Neural cell (in vitro differentiated cells): ENCODE measurements around the gene WNT7A. TPM values are rescaled to one million over a fixed set of nuclear protein-coding genes. Genes with fewer than 3 reads are reported as not detected.

Source experiments
- H2AFZ ChIP-seq: fragments of 200-600, 300-800 bp; sonication (generic), shearing (Covaris generic); 2 replicates; pipeline ENCODE4 v1.6.0; 2014; ENCODE audit warnings: low read depth, mild to moderate bottlenecking, antibody characterized with exemption, low read length, moderate library complexity
- H3F3A ChIP-seq: fragments of 200-600 bp; shearing (Covaris generic); 2 replicates; pipeline ENCODE4 v1.6.1; 2016; ENCODE audit warnings: mild to moderate bottlenecking, moderate library complexity, mixed read lengths, antibody characterized with exemption, low read length; ENCODE audit not compliant: insufficient read depth, poor library complexity, severe bottlenecking
- H3K27ac ChIP-seq: fragments of 200-600, 300-800 bp; sonication (generic), shearing (Covaris generic); 2 replicates; pipeline ENCODE4 v1.5.1; 2014; ENCODE audit warnings: mild to moderate bottlenecking, low read length, moderate library complexity
- H3K27me3 ChIP-seq: fragments of 300-800, 200-600 bp; sonication (generic), shearing (Covaris generic); 2 replicates; pipeline ENCODE4 v1.6.0; 2014; ENCODE audit warnings: mild to moderate bottlenecking, low read depth, low read length, moderate library complexity; ENCODE audit not compliant: insufficient read depth
- H3K36me3 ChIP-seq: fragments of 300-800, 200-600 bp; sonication (generic), shearing (Covaris generic); 2 replicates; pipeline ENCODE4 v1.5.1; 2014; ENCODE audit warnings: mild to moderate bottlenecking, antibody characterized with exemption, low read length, moderate library complexity; ENCODE audit not compliant: insufficient read depth
- H3K4me2 ChIP-seq: fragments of 300-800, 200-600 bp; sonication (generic), shearing (Covaris generic); 2 replicates; pipeline ENCODE4 v1.6.0; 2014; ENCODE audit warnings: mild to moderate bottlenecking, low read length
- H3K4me3 ChIP-seq: fragments of 300-800, 200-600 bp; sonication (generic), shearing (Covaris generic); 2 replicates; pipeline ENCODE4 v1.5.1; 2014; ENCODE audit warnings: mild to moderate bottlenecking, low read length, moderate library complexity
- H3K79me2 ChIP-seq: fragments of 200-600 bp; shearing (Covaris generic); replicated peaks from 2 replicates; pipeline ENCODE4 v1.6.0; 2014; ENCODE audit warnings: mild to moderate bottlenecking, low read length, moderate library complexity; ENCODE audit not compliant: insufficient read depth
- H3K9ac ChIP-seq: fragments of 300-800, 200-600 bp; sonication (generic), shearing (Covaris generic); 2 replicates; pipeline ENCODE4 v1.6.1; 2016; ENCODE audit warnings: mild to moderate bottlenecking, low read length, mixed read lengths
- H3K9me2 ChIP-seq: fragments of 200-600 bp; shearing (Covaris generic); 2 replicates; pipeline ENCODE4 v1.6.1; 2016; ENCODE audit warnings: mild to moderate bottlenecking, low read length, mixed read lengths; ENCODE audit not compliant: insufficient read depth
- H3K9me3 ChIP-seq: fragments of 200-600, 300-800 bp; sonication (generic), shearing (Covaris generic); 2 replicates; pipeline ENCODE4 v1.6.1; 2016; ENCODE audit warnings: mild to moderate bottlenecking, mixed run types, low read length, moderate library complexity, mixed read lengths
- H4K20me1 ChIP-seq: fragments of 200-600 bp; shearing (Covaris generic); 2 replicates; pipeline ENCODE4 v1.6.1; 2016; ENCODE audit warnings: mild to moderate bottlenecking, mixed run types; ENCODE audit not compliant: insufficient read depth
- EP300 ChIP-seq: fragments of 450-650 bp; conservative IDR thresholded peaks from 2 replicates; pipeline ENCODE4 v1.6.1; 2014; ENCODE audit warnings: antibody characterized with exemption, mild to moderate bottlenecking, moderate library complexity; ENCODE audit not compliant: poor library complexity, severe bottlenecking
- EZH2 ChIP-seq: fragments of 200-600, 300-800 bp; shearing (Covaris generic), sonication (generic); IDR thresholded peaks from 2 replicates; pipeline ENCODE4 v1.6.1; 2014; ENCODE audit warnings: antibody characterized with exemption, low read length, borderline replicate concordance, mild to moderate bottlenecking; ENCODE audit not compliant: insufficient read depth, poor library complexity, severe bottlenecking
- MXI1 ChIP-seq: fragments of 450-650 bp; conservative IDR thresholded peaks from 2 replicates; pipeline ENCODE4 v1.6.1; 2014; ENCODE audit warnings: antibody characterized with exemption, mild to moderate bottlenecking; ENCODE audit not compliant: poor library complexity, severe bottlenecking
- POLR2AphosphoS5 ChIP-seq: IDR thresholded peaks from 2 replicates; pipeline ENCODE4 v1.6.1; 2012
- RAD21 ChIP-seq: fragments of 450-650 bp; conservative IDR thresholded peaks from 2 replicates; pipeline ENCODE4 v1.6.1; 2014; ENCODE audit warnings: antibody characterized with exemption, mild to moderate bottlenecking, moderate library complexity
- SMC3 ChIP-seq: fragments of 450-650 bp; conservative IDR thresholded peaks from 2 replicates; pipeline ENCODE4 v1.6.1; 2014; ENCODE audit warnings: antibody characterized with exemption, mild to moderate bottlenecking, moderate library complexity; ENCODE audit not compliant: poor library complexity
- TAF1 ChIP-seq: IDR thresholded peaks from 2 replicates; pipeline ENCODE4 v1.6.1; 2012; ENCODE audit warnings: low read depth
- polyA plus RNA-seq: library from polyadenylated mRNA; depleted of rRNA; stranded (reverse); fragments of >200 nt; gene quantifications from 2 replicates; pipeline ENCODE4 v1.2.3, GENCODE V29; 2014
- TF ChIP-seq, protein P1 (sequence below): IDR thresholded peaks from 2 replicates; pipeline ENCODE4 v1.6.1; 2012; ENCODE audit warnings: borderline replicate concordance
- TF ChIP-seq, protein P2 (sequence below): fragments of 450-650 bp; IDR thresholded peaks from 2 replicates; pipeline ENCODE4 v1.5.1; 2014; ENCODE audit warnings: antibody characterized with exemption, mild to moderate bottlenecking, moderate library complexity; ENCODE audit not compliant: poor library complexity, severe bottlenecking

The WNT7A gene
- polyA plus RNA-seq, 1 donor from 2014 or later, result 13.3 TPM

DNA sequence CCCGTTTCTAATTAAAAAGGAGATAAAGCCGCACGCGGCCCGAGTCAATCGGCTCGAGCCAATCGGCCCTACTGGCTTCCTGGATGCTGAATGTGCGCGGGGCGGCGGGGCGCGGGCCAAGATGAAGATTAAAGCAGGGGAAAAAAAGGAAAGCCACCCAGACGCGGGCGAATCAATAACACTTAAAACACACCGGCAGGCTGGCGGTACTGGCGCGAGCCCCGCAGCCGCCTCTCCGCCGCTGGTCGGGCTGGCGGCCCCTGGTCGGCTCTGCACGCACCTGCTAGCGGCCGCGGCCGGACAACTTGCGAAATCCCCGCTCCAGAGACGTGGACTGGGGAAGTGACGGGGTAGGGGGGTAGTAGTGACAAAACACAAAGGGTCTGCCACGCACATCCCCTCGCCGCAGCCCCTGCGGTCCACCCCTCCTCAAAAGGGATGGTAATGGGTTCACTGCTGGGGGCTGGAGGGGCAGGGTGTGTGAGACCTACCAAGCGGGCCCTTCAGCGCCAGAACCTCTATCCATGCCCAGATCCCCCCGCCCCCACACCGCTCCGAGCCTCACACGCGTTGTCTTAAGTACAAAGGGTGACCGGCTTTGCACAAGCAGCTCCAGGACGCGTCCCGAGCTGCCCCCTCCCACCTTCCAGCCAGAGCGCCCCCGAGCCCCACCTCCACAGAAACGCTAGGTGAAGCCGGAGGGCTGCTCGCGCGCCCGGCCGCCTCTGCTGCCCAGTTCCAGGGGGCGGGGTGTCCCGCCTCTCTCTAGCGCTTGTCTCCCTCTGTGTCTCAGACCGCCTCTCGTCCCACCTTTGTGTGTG is 1.4 kb downstream of the WNT7A start:
- Histone ChIP-seq H3K27ac (peak overlapping the region; percentile 80), H3K79me2 (peaks cover 13% of the 10 kb centered on the region), H4K20me1 (no peaks in the 10 kb centered on the region), H3K9me2 (no peaks in the 10 kb centered on the region), H3K4me2 (peak overlapping the region; percentile 77), H3K9ac (peak overlapping the region; percentile 92), H2AFZ (peak overlapping the region; percentile 73), H3K27me3 (peaks cover 6% of the 10 kb centered on the region), H3K4me3 (peak overlapping the region; percentile 92), H3K36me3 (no peaks in the 10 kb centered on the region), H3K9me3 (no peaks in the 10 kb centered on the region), H3F3A (no peaks in the 10 kb centered on the region)
- TF ChIP-seq RAD21 (no peak), SMC3 (peak; percentile 40), EZH2 (no peak), POLR2AphosphoS5 (peak; percentile 15), EP300 (no peak), MXI1 (peak; percentile 43), TAF1 (peak; percentile 42)
- TF ChIP-seq, protein P1, sequence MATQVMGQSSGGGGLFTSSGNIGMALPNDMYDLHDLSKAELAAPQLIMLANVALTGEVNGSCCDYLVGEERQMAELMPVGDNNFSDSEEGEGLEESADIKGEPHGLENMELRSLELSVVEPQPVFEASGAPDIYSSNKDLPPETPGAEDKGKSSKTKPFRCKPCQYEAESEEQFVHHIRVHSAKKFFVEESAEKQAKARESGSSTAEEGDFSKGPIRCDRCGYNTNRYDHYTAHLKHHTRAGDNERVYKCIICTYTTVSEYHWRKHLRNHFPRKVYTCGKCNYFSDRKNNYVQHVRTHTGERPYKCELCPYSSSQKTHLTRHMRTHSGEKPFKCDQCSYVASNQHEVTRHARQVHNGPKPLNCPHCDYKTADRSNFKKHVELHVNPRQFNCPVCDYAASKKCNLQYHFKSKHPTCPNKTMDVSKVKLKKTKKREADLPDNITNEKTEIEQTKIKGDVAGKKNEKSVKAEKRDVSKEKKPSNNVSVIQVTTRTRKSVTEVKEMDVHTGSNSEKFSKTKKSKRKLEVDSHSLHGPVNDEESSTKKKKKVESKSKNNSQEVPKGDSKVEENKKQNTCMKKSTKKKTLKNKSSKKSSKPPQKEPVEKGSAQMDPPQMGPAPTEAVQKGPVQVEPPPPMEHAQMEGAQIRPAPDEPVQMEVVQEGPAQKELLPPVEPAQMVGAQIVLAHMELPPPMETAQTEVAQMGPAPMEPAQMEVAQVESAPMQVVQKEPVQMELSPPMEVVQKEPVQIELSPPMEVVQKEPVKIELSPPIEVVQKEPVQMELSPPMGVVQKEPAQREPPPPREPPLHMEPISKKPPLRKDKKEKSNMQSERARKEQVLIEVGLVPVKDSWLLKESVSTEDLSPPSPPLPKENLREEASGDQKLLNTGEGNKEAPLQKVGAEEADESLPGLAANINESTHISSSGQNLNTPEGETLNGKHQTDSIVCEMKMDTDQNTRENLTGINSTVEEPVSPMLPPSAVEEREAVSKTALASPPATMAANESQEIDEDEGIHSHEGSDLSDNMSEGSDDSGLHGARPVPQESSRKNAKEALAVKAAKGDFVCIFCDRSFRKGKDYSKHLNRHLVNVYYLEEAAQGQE, result peak; percentile 74
- TF ChIP-seq, protein P2, sequence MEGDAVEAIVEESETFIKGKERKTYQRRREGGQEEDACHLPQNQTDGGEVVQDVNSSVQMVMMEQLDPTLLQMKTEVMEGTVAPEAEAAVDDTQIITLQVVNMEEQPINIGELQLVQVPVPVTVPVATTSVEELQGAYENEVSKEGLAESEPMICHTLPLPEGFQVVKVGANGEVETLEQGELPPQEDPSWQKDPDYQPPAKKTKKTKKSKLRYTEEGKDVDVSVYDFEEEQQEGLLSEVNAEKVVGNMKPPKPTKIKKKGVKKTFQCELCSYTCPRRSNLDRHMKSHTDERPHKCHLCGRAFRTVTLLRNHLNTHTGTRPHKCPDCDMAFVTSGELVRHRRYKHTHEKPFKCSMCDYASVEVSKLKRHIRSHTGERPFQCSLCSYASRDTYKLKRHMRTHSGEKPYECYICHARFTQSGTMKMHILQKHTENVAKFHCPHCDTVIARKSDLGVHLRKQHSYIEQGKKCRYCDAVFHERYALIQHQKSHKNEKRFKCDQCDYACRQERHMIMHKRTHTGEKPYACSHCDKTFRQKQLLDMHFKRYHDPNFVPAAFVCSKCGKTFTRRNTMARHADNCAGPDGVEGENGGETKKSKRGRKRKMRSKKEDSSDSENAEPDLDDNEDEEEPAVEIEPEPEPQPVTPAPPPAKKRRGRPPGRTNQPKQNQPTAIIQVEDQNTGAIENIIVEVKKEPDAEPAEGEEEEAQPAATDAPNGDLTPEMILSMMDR, result no peak

DNA sequence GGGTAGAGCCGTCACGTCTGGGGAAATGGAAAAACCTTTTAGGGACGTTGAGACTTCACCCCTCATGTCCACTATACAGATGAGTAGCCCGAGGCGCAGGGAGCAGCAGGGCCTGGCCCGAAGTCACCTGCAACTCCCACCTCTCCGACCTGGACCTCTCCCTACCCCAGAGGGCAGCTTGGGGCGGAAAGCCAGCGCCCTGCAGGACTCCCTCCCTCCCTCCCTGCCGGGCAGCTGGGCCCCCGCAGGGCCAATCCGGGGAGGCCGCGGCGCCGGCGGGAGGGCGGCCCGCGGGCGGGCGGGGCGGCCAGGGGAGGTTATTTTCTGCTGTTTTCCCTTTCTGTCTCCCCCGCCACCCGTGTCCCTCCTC is 2.0 kb downstream of the WNT7A start:
- Histone ChIP-seq H3K9me2 (no peaks in the 10 kb centered on the region), H3K4me2 (peak overlapping the region; percentile 77), H3K9me3 (no peaks in the 10 kb centered on the region), H2AFZ (no peak overlapping the region), H3K79me2 (peaks cover 13% of the 10 kb centered on the region), H3K36me3 (no peaks in the 10 kb centered on the region), H3K27me3 (peaks cover 6% of the 10 kb centered on the region), H3F3A (no peaks in the 10 kb centered on the region), H3K27ac (peak overlapping the region; percentile 80), H3K9ac (peak overlapping the region; percentile 92), H4K20me1 (no peaks in the 10 kb centered on the region), H3K4me3 (peak overlapping the region; percentile 92)
- TF ChIP-seq SMC3 (no peak), TAF1 (no peak), RAD21 (no peak), EZH2 (no peak), MXI1 (no peak), POLR2AphosphoS5 (no peak), EP300 (no peak)
- TF ChIP-seq, protein P2, result no peak
- TF ChIP-seq, protein P1, result no peak
